Measurements from ENCODE around the gene CXCL10.
A peak's percentile ranks its signal among the peaks of the same experiment; 100 is the strongest.
"Not testable (repeated sequence)": the region's sequence is repeated elsewhere in the genome, so short reads cannot be mapped to it uniquely, and the experiment has no call there.

The CXCL10 gene

GRCh38 chr4:76002176-76002575 lies 21.1 kb downstream of the CXCL10 start:
- H3K4me3 ChIP-seq (ENCODE audit: low read depth, low read length), result no peak overlapping the region
- TF ChIP-seq CTCF (IDR thresholded peaks at IDR 0.05; ENCODE audit: control insufficient read depth, extremely low read depth, insufficient read depth), result no peak
- no peak for DNase-seq (ENCODE audit: low read depth)

GRCh38 chr4:76001700-76002099 lies 21.6 kb downstream of the CXCL10 start:
- no peak for DNase-seq (ENCODE audit: low read depth)

GRCh38 chr4:76000279-76000678 lies 23.0 kb downstream of the CXCL10 start:
- no peak overlapping the region for H3K4me3 ChIP-seq (ENCODE audit: low read depth, low read length)
- no peak for DNase-seq (ENCODE audit: low read depth)
- TF ChIP-seq CTCF (IDR thresholded peaks at IDR 0.05; ENCODE audit: control insufficient read depth, extremely low read depth, insufficient read depth), result no peak

More at GRCh38 chr4:76001700-76002099, 21.6 kb downstream of the CXCL10 start:
- H3K4me3 ChIP-seq (ENCODE audit: low read depth, low read length), result no peak overlapping the region
- TF ChIP-seq CTCF (IDR thresholded peaks at IDR 0.05; ENCODE audit: control insufficient read depth, extremely low read depth, insufficient read depth), result no peak

- not testable (repeated sequence) for DNase-seq (ENCODE audit: low read depth); H3K4me3 ChIP-seq (ENCODE audit: low read depth, low read length)
These were observed 24.7 kb downstream of the CXCL10 start for GRCh38 chr4:75998525-75999147.

- no peak for TF ChIP-seq CTCF (IDR thresholded peaks at IDR 0.05; ENCODE audit: control insufficient read depth, extremely low read depth, insufficient read depth)
- H3K4me3 ChIP-seq (ENCODE audit: low read depth, low read length), result no peak overlapping the region
- no peak for DNase-seq (ENCODE audit: low read depth)
These were observed 25.4 kb downstream of the CXCL10 start for GRCh38 chr4:75997946-75998345.

- no peak for DNase-seq (ENCODE audit: low read depth)
- TF ChIP-seq CTCF (IDR thresholded peaks at IDR 0.05; ENCODE audit: control insufficient read depth, extremely low read depth, insufficient read depth), result no peak
- H3K4me3 ChIP-seq (ENCODE audit: low read depth, low read length), result no peak overlapping the region
These were observed 26.2 kb downstream of the CXCL10 start for GRCh38 chr4:75997081-75997480.

GRCh38 chr4:75995727-75996126 lies 27.6 kb downstream of the CXCL10 start:
- no peak for DNase-seq (ENCODE audit: low read depth)
- peak; percentile 55 for TF ChIP-seq CTCF (IDR thresholded peaks at IDR 0.05; ENCODE audit: control insufficient read depth, extremely low read depth, insufficient read depth)
- H3K4me3 ChIP-seq (ENCODE audit: low read depth, low read length), result no peak overlapping the region

Measured in LNCaP clone FGC (cell line).